Suprapubic skin (tissue), 4 donors: Measurements from ENCODE around the gene ZBTB20. TPM values are rescaled to one million over a fixed set of nuclear protein-coding genes. Genes with fewer than 3 reads are reported as not detected.
A peak's percentile ranks its signal among the peaks of the same experiment; 100 is the strongest.

Experiments used
- DNase-seq, 2 donors: peaks; one replicate each; pipeline ENCODE4 v3.0.0-alpha.2; 2019; ENCODE audit warnings: low spot score in 2 of 2
- H3K27ac ChIP-seq: fragments of 200-600 bp; sonication (generic); one replicate; pipeline ENCODE4 v1.5.1; 2019
- H3K27me3 ChIP-seq: fragments of 200-600 bp; sonication (generic); one replicate; pipeline ENCODE4 v1.5.1; 2019
- H3K36me3 ChIP-seq: fragments of 200-600 bp; sonication (generic); one replicate; pipeline ENCODE4 v1.5.1; 2019
- H3K4me1 ChIP-seq: fragments of 200-600 bp; sonication (generic); one replicate; pipeline ENCODE4 v1.5.1; 2019
- H3K4me3 ChIP-seq: fragments of 200-600 bp; sonication (generic); one replicate; pipeline ENCODE4 v1.5.1; 2019; ENCODE audit warnings: mild to moderate bottlenecking
- H3K9me3 ChIP-seq: fragments of 200-600 bp; sonication (generic); one replicate; pipeline ENCODE4 v1.5.1; 2019
- CTCF ChIP-seq, 2 donors: fragments of 200-600 bp in 1 of 2; fragments of 450-650 bp in 1 of 2; sonication (generic) in 1 of 2; IDR thresholded peaks; one replicate each; pipeline ENCODE4 v1.5.1; 2016 to 2019; ENCODE audit warnings: antibody characterized with exemption in 2 of 2, mild to moderate bottlenecking in 1 of 2, moderate library complexity in 1 of 2
- EP300 ChIP-seq: sonication (generic); formaldehyde crosslinking; IDR thresholded peaks from one replicate; pipeline ENCODE4 v1.6.1; 2017; ENCODE audit warnings: antibody characterized with exemption
- POLR2A ChIP-seq, 2 donors: fragments of 450-650 bp; IDR thresholded peaks; one replicate each; pipeline ENCODE4 v1.6.1; 2017; ENCODE audit warnings: antibody characterized with exemption in 2 of 2, mild to moderate bottlenecking in 2 of 2, moderate library complexity in 2 of 2
- POLR2AphosphoS5 ChIP-seq, 3 donors: sonication (generic); formaldehyde crosslinking; IDR thresholded peaks; one replicate each; pipeline ENCODE4 v1.6.1; 2017; ENCODE audit warnings: antibody characterized with exemption in 3 of 3
- WGBS: methylation state at CpG from one replicate; pipeline ENCODE4 v1.1.5; 2018; 5-methylcytosine and 5-hydroxymethylcytosine counted together
- total RNA-seq, 4 donors: library from RNA; depleted of rRNA; stranded (reverse); fragments of >200 nt; gene quantifications; one replicate each; pipeline ENCODE4 v1.1.0, GENCODE V29; 2016

The ZBTB20 gene
- total RNA-seq, 4 donors from 2014 or later, result 23.6 to 77.2 (median 39.4) TPM

- Histone ChIP-seq H3K27ac (no peak overlapping the region), H3K27me3 (no peaks in the 10 kb centered on the region), H3K9me3 (no peaks in the 10 kb centered on the region), H3K4me1 (peaks cover 21% of the 10 kb centered on the region), H3K36me3 (no peaks in the 10 kb centered on the region), H3K4me3 (no peak overlapping the region)
- WGBS, result 46% methylated on average over 3 of the region's 3 CpGs
- DNase-seq, result peak in 1 of 2 donors; percentile 81
- no peak for TF ChIP-seq CTCF (IDR thresholded peaks at IDR 0.05)
- TF ChIP-seq EP300, result no peak
- TF ChIP-seq POLR2AphosphoS5 (IDR thresholded peaks at IDR 0.05), result no peak
- TF ChIP-seq POLR2A (IDR thresholded peaks at IDR 0.05), result no peak
Measured at GRCh38 chr3:114874522-114874971, 272.5 kb downstream of the ZBTB20 start.

GRCh38 chr3:114873591-114873990, 273.5 kb downstream of the ZBTB20 start:
- 62% methylated on average over 1 of the region's 1 CpG for WGBS
- TF ChIP-seq POLR2AphosphoS5 (IDR thresholded peaks at IDR 0.05), result no peak
- Histone ChIP-seq H3K36me3 (no peaks in the 10 kb centered on the region), H3K9me3 (no peaks in the 10 kb centered on the region), H3K4me3 (no peak overlapping the region), H3K27ac (peak overlapping the region; percentile 35), H3K4me1 (peaks cover 16% of the 10 kb centered on the region), H3K27me3 (no peaks in the 10 kb centered on the region)
- DNase-seq, result no peak

- no peak overlapping the region for H3K4me3 ChIP-seq
- no peaks in the 10 kb centered on the region for H3K9me3 ChIP-seq
- H3K36me3 ChIP-seq, result no peaks in the 10 kb centered on the region
- peaks cover 16% of the 10 kb centered on the region for H3K4me1 ChIP-seq
- H3K27ac ChIP-seq, result peak overlapping the region; percentile 35
- 44% methylated on average over 1 of the region's 1 CpG for WGBS
- DNase-seq, result no peak
- H3K27me3 ChIP-seq, result no peaks in the 10 kb centered on the region
- TF ChIP-seq POLR2AphosphoS5 (IDR thresholded peaks at IDR 0.05) (no peak), EP300 (no peak), CTCF (IDR thresholded peaks at IDR 0.05) (no peak), POLR2A (IDR thresholded peaks at IDR 0.05) (no peak)
Measured at GRCh38 chr3:114872588-114872987, 274.5 kb downstream of the ZBTB20 start.

GRCh38 chr3:114872050-114872449, 275.0 kb downstream of the ZBTB20 start:
- TF ChIP-seq POLR2A (IDR thresholded peaks at IDR 0.05), result no peak
- H3K9me3 ChIP-seq, result no peaks in the 10 kb centered on the region
- DNase-seq, result no peak
- no peak overlapping the region for H3K4me3 ChIP-seq
- H3K27me3 ChIP-seq, result no peaks in the 10 kb centered on the region
- peaks cover 16% of the 10 kb centered on the region for H3K4me1 ChIP-seq
- H3K27ac ChIP-seq, result peak overlapping the region; percentile 7
- WGBS, result 80% methylated on average over 1 of the region's 1 CpG
- H3K36me3 ChIP-seq, result no peaks in the 10 kb centered on the region

- H3K27me3 ChIP-seq, result no peaks in the 10 kb centered on the region
- 89% methylated on average over 4 of the region's 4 CpGs for WGBS
- no peak overlapping the region for H3K27ac ChIP-seq
- no peaks in the 10 kb centered on the region for H3K9me3 ChIP-seq
- H3K36me3 ChIP-seq, result no peaks in the 10 kb centered on the region
- DNase-seq, result no peak
- peaks cover 15% of the 10 kb centered on the region for H3K4me1 ChIP-seq
- TF ChIP-seq CTCF (IDR thresholded peaks at IDR 0.05) (no peak), POLR2AphosphoS5 (IDR thresholded peaks at IDR 0.05) (no peak), POLR2A (IDR thresholded peaks at IDR 0.05) (no peak), EP300 (no peak)
- no peak overlapping the region for H3K4me3 ChIP-seq
Measured at GRCh38 chr3:114867835-114868503, 279.1 kb downstream of the ZBTB20 start.

GRCh38 chr3:114867359-114867758, 279.7 kb downstream of the ZBTB20 start:
- no peak for TF ChIP-seq CTCF (IDR thresholded peaks at IDR 0.05)
- no peak for TF ChIP-seq POLR2AphosphoS5 (IDR thresholded peaks at IDR 0.05)
- TF ChIP-seq POLR2A (IDR thresholded peaks at IDR 0.05), result no peak
- TF ChIP-seq EP300, result no peak
- DNase-seq, result no peak
- no peak overlapping the region for H3K4me3 ChIP-seq
- no peaks in the 10 kb centered on the region for H3K36me3 ChIP-seq
- WGBS, result 86% methylated on average over 5 of the region's 6 CpGs
- H3K9me3 ChIP-seq, result no peaks in the 10 kb centered on the region
- H3K27me3 ChIP-seq, result no peaks in the 10 kb centered on the region
- H3K27ac ChIP-seq, result no peak overlapping the region
- peaks cover 12% of the 10 kb centered on the region for H3K4me1 ChIP-seq
